ENCODE measurements around the gene PHACTR3.

Gene PHACTR3

GRCh38 chr20:59708326-59708725 is 104.0 kb downstream of the PHACTR3 start:
- peaks cover 19% of the 10 kb centered on the region for H3K9me3 ChIP-seq (ENCODE audit: insufficient read depth, low read depth, low read length)
- no peak overlapping the region for H2BK12ac ChIP-seq (ENCODE audit: low read length)
- H3K9ac ChIP-seq (ENCODE audit: low read length) = no peak overlapping the region
- no peaks in the 10 kb centered on the region for H3K27me3 ChIP-seq (ENCODE audit: insufficient read depth, low read length)
- H2AFZ ChIP-seq (ENCODE audit: insufficient read depth, low read length, poor library complexity) = no peak overlapping the region
- no peak overlapping the region for H3K27ac ChIP-seq (ENCODE audit: low read depth, low read length)
- no peak overlapping the region for H4K12ac ChIP-seq (ENCODE audit: low read depth, low read length)
- H3K79me1 ChIP-seq (ENCODE audit: low read length) = no peaks in the 10 kb centered on the region
- H4K91ac ChIP-seq (ENCODE audit: low read depth, low read length) = no peak overlapping the region
- H3K4me2 ChIP-seq (ENCODE audit: low read length) = no peak overlapping the region
- H2AK5ac ChIP-seq (ENCODE audit: low read length) = no peak overlapping the region
- no peak overlapping the region for H3K14ac ChIP-seq (ENCODE audit: low read length)
- H2BK120ac ChIP-seq (ENCODE audit: insufficient read depth, low read length, poor library complexity) = no peak overlapping the region
- H3K79me2 ChIP-seq (ENCODE audit: control insufficient read depth, insufficient read depth, low read length, poor library complexity) = no peaks in the 10 kb centered on the region
- no peak overlapping the region for H3K4me3 ChIP-seq (ENCODE audit: low read depth, low read length)
- no peak overlapping the region for H2BK5ac ChIP-seq (ENCODE audit: low read depth, low read length, poor library complexity)
- H3K18ac ChIP-seq (ENCODE audit: low read length) = no peak overlapping the region
- no peak overlapping the region for H4K8ac ChIP-seq (ENCODE audit: low read depth, low read length)
- H3K36me3 ChIP-seq (ENCODE audit: control insufficient read depth in 1 of 2, insufficient read depth in 2 of 2, low read length in 2 of 2) = no peaks in the 10 kb centered on the region
- no peak overlapping the region for H3K4ac ChIP-seq (ENCODE audit: low read depth, low read length)
- no CpG with 5 or more reads among the region's 6 CpGs for WGBS (ENCODE audit: extremely low coverage, insufficient coverage, insufficient read length)
- H3K23ac ChIP-seq (ENCODE audit: low read length) = no peak overlapping the region
- DNase-seq = no peak
- no peaks in the 10 kb centered on the region for H3K4me1 ChIP-seq (ENCODE audit: control insufficient read depth in 1 of 2, insufficient read depth in 2 of 2, low read length in 2 of 2)

- H3K4me3 ChIP-seq (ENCODE audit: low read depth, low read length) = no peak overlapping the region
- H3K9ac ChIP-seq (ENCODE audit: low read length) = no peak overlapping the region
- no peaks in the 10 kb centered on the region for H3K79me1 ChIP-seq (ENCODE audit: low read length)
- DNase-seq = no peak
- no peak overlapping the region for H3K4me2 ChIP-seq (ENCODE audit: low read length)
- peaks cover 19% of the 10 kb centered on the region for H3K9me3 ChIP-seq (ENCODE audit: insufficient read depth, low read depth, low read length)
- H3K79me2 ChIP-seq (ENCODE audit: control insufficient read depth, insufficient read depth, low read length, poor library complexity) = no peaks in the 10 kb centered on the region
- WGBS (ENCODE audit: extremely low coverage, insufficient coverage, insufficient read length) = no CpG with 5 or more reads among the region's 1 CpG
- no peak overlapping the region for H2AFZ ChIP-seq (ENCODE audit: insufficient read depth, low read length, poor library complexity)
- no peak overlapping the region for H3K18ac ChIP-seq (ENCODE audit: low read length)
- no peaks in the 10 kb centered on the region for H3K4me1 ChIP-seq (ENCODE audit: control insufficient read depth in 1 of 2, insufficient read depth in 2 of 2, low read length in 2 of 2)
- no peak overlapping the region for H3K4ac ChIP-seq (ENCODE audit: low read depth, low read length)
- no peak overlapping the region for H2AK5ac ChIP-seq (ENCODE audit: low read length)
- no peak overlapping the region for H3K23ac ChIP-seq (ENCODE audit: low read length)
- no peak overlapping the region for H2BK5ac ChIP-seq (ENCODE audit: low read depth, low read length, poor library complexity)
- H3K36me3 ChIP-seq (ENCODE audit: control insufficient read depth in 1 of 2, insufficient read depth in 2 of 2, low read length in 2 of 2) = no peaks in the 10 kb centered on the region
- no peak overlapping the region for H2BK12ac ChIP-seq (ENCODE audit: low read length)
- no peak overlapping the region for H2BK120ac ChIP-seq (ENCODE audit: insufficient read depth, low read length, poor library complexity)
- H4K8ac ChIP-seq (ENCODE audit: low read depth, low read length) = no peak overlapping the region
- H4K91ac ChIP-seq (ENCODE audit: low read depth, low read length) = no peak overlapping the region
- H3K27ac ChIP-seq (ENCODE audit: low read depth, low read length) = no peak overlapping the region
- H3K14ac ChIP-seq (ENCODE audit: low read length) = no peak overlapping the region
- no peaks in the 10 kb centered on the region for H3K27me3 ChIP-seq (ENCODE audit: insufficient read depth, low read length)
- H4K12ac ChIP-seq (ENCODE audit: low read depth, low read length) = no peak overlapping the region
Measured at GRCh38 chr20:59709636-59710035, 105.3 kb downstream of the PHACTR3 start.

GRCh38 chr20:59718071-59718470 is 113.7 kb downstream of the PHACTR3 start:
- Histone ChIP-seq H3K79me2 (ENCODE audit: control insufficient read depth, insufficient read depth, low read length, poor library complexity) (no peaks in the 10 kb centered on the region), H3K4me2 (ENCODE audit: low read length) (no peak overlapping the region), H4K8ac (ENCODE audit: low read depth, low read length) (no peak overlapping the region), H3K4me3 (ENCODE audit: low read depth, low read length) (no peak overlapping the region), H3K36me3 (ENCODE audit: control insufficient read depth in 1 of 2, insufficient read depth in 2 of 2, low read length in 2 of 2) (no peaks in the 10 kb centered on the region), H4K91ac (ENCODE audit: low read depth, low read length) (no peak overlapping the region), H2AK5ac (ENCODE audit: low read length) (no peak overlapping the region), H4K12ac (ENCODE audit: low read depth, low read length) (no peak overlapping the region), H2BK12ac (ENCODE audit: low read length) (no peak overlapping the region), H2BK120ac (ENCODE audit: insufficient read depth, low read length, poor library complexity) (no peak overlapping the region), H2BK5ac (ENCODE audit: low read depth, low read length, poor library complexity) (no peak overlapping the region), H3K27ac (ENCODE audit: low read depth, low read length) (no peak overlapping the region), H3K9ac (ENCODE audit: low read length) (no peak overlapping the region), H3K18ac (ENCODE audit: low read length) (no peak overlapping the region), H3K79me1 (ENCODE audit: low read length) (no peaks in the 10 kb centered on the region), H2AFZ (ENCODE audit: insufficient read depth, low read length, poor library complexity) (no peak overlapping the region), H3K4me1 (ENCODE audit: control insufficient read depth in 1 of 2, insufficient read depth in 2 of 2, low read length in 2 of 2) (no peaks in the 10 kb centered on the region), H3K9me3 (ENCODE audit: insufficient read depth, low read depth, low read length) (peaks cover 25% of the 10 kb centered on the region), H3K14ac (ENCODE audit: low read length) (no peak overlapping the region), H3K23ac (ENCODE audit: low read length) (no peak overlapping the region), H3K4ac (ENCODE audit: low read depth, low read length) (no peak overlapping the region), H3K27me3 (ENCODE audit: insufficient read depth, low read length) (no peaks in the 10 kb centered on the region)
- DNase-seq = no peak

- Histone ChIP-seq H3K18ac (ENCODE audit: low read length) (no peak overlapping the region), H4K8ac (ENCODE audit: low read depth, low read length) (no peak overlapping the region), H3K9ac (ENCODE audit: low read length) (no peak overlapping the region), H3K9me3 (ENCODE audit: insufficient read depth, low read depth, low read length) (peaks cover 28% of the 10 kb centered on the region), H3K14ac (ENCODE audit: low read length) (no peak overlapping the region), H4K91ac (ENCODE audit: low read depth, low read length) (no peak overlapping the region), H3K36me3 (ENCODE audit: control insufficient read depth in 1 of 2, insufficient read depth in 2 of 2, low read length in 2 of 2) (no peaks in the 10 kb centered on the region), H3K79me1 (ENCODE audit: low read length) (no peaks in the 10 kb centered on the region), H3K79me2 (ENCODE audit: control insufficient read depth, insufficient read depth, low read length, poor library complexity) (no peaks in the 10 kb centered on the region), H2AFZ (ENCODE audit: insufficient read depth, low read length, poor library complexity) (no peak overlapping the region), H3K23ac (ENCODE audit: low read length) (no peak overlapping the region), H3K27ac (ENCODE audit: low read depth, low read length) (no peak overlapping the region), H2AK5ac (ENCODE audit: low read length) (no peak overlapping the region), H3K4me3 (ENCODE audit: low read depth, low read length) (no peak overlapping the region), H2BK12ac (ENCODE audit: low read length) (no peak overlapping the region), H4K12ac (ENCODE audit: low read depth, low read length) (no peak overlapping the region), H2BK120ac (ENCODE audit: insufficient read depth, low read length, poor library complexity) (no peak overlapping the region), H3K27me3 (ENCODE audit: insufficient read depth, low read length) (no peaks in the 10 kb centered on the region), H2BK5ac (ENCODE audit: low read depth, low read length, poor library complexity) (no peak overlapping the region), H3K4me1 (ENCODE audit: control insufficient read depth in 1 of 2, insufficient read depth in 2 of 2, low read length in 2 of 2) (no peaks in the 10 kb centered on the region), H3K4ac (ENCODE audit: low read depth, low read length) (no peak overlapping the region), H3K4me2 (ENCODE audit: low read length) (no peak overlapping the region)
- WGBS (ENCODE audit: extremely low coverage, insufficient coverage, insufficient read length) = no CpG with 5 or more reads among the region's 12 CpGs
- no peak for DNase-seq
Measured at GRCh38 chr20:59718751-59719150, 114.4 kb downstream of the PHACTR3 start.
